Measurements from ENCODE around the gene TBX15. TPM values are rescaled to one million over a fixed set of nuclear protein-coding genes. Genes with fewer than 3 reads are reported as not detected.

Gene TBX15
- total RNA-seq, 1 experiment from 2014 or later = 0.32 TPM

DNA sequence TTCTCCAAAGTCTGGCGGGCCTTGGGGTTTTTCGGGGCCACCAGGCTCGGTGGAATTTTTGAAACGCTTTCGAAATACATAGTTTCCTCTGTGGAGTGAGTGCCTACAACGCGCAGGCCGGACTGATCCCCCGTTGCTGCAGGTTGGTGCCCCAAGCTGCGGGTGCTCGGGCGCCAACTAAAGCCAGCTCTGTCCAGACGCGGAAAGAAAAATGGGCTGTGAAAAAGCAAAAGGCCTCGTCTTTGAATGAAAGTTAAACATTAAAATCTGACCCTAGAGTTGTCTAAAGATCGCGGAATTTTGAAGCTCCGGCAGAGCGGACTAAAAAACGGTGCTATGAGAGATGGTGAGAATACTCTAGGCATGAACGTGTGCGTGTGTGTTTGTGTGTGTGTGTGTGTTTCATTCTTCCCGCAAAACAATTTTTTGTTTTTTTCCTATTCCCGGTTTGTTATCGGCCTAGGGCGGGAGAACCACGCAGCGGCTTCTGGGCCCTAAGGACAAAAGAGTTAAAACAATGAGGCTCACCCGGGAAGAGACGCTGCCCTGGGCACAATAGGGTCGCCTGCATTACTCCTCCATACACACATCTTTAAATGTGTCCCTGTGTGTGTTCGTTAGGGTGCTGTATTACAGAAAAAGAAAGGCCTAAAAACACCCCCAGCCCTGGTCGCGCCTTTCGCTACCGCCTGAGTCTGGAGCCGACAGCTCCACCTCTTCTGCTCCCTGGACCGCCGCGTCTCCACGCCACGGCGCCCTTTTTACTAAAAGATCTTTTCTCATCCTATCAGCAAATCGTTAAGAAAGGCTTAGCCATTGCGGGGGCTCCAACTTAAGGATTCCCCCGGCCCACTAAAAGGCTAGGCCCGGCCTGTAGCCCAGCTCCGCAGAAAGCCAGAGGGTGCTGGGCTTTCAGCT is 3.2 kb downstream of the TBX15 start:
- H3K4me1 ChIP-seq (ENCODE audit: insufficient read depth, low read length, poor library complexity, severe bottlenecking) = peaks cover 4% of the 10 kb centered on the region
- intact Hi-C loops (cut with micrococcal nuclease; ENCODE audit: unreplicated experiment) = no loop called here
- no peaks in the 10 kb centered on the region for H3K9me3 ChIP-seq (ENCODE audit: low read depth, low read length, poor library complexity, severe bottlenecking)
- POLR2A ChIA-PET (ENCODE audit: low non-redundant PET) = no interaction called here
- TF ChIP-seq, protein P1, sequence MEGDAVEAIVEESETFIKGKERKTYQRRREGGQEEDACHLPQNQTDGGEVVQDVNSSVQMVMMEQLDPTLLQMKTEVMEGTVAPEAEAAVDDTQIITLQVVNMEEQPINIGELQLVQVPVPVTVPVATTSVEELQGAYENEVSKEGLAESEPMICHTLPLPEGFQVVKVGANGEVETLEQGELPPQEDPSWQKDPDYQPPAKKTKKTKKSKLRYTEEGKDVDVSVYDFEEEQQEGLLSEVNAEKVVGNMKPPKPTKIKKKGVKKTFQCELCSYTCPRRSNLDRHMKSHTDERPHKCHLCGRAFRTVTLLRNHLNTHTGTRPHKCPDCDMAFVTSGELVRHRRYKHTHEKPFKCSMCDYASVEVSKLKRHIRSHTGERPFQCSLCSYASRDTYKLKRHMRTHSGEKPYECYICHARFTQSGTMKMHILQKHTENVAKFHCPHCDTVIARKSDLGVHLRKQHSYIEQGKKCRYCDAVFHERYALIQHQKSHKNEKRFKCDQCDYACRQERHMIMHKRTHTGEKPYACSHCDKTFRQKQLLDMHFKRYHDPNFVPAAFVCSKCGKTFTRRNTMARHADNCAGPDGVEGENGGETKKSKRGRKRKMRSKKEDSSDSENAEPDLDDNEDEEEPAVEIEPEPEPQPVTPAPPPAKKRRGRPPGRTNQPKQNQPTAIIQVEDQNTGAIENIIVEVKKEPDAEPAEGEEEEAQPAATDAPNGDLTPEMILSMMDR (conservative IDR thresholded peaks at IDR 0.05; ENCODE audit: low read depth, low read length) = no peak
- no peak for TF ChIP-seq EZH2 (IDR thresholded peaks at IDR 0.05; ENCODE audit: borderline replicate concordance, low read depth, low read length, poor library complexity, severe bottlenecking)
- H3K4me3 ChIP-seq (ENCODE audit: low read depth, low read length, poor library complexity, severe bottlenecking) = no peak overlapping the region
- no TSS peak for BruUV-seq (replicated peaks)
- CTCF ChIA-PET = no interaction called here
- H3K27me3 ChIP-seq (replicated peaks; ENCODE audit: insufficient read depth, low read depth, low read length, poor library complexity) = peaks cover 21% of the 10 kb centered on the region
- no peak for DNase-seq (ENCODE audit: low spot score)
- H3K27ac ChIP-seq (ENCODE audit: low read depth, low read length, poor library complexity, severe bottlenecking) = no peak overlapping the region
- no peaks in the 10 kb centered on the region for H3K36me3 ChIP-seq (ENCODE audit: insufficient read depth, low read length, poor library complexity, severe bottlenecking)

DNA sequence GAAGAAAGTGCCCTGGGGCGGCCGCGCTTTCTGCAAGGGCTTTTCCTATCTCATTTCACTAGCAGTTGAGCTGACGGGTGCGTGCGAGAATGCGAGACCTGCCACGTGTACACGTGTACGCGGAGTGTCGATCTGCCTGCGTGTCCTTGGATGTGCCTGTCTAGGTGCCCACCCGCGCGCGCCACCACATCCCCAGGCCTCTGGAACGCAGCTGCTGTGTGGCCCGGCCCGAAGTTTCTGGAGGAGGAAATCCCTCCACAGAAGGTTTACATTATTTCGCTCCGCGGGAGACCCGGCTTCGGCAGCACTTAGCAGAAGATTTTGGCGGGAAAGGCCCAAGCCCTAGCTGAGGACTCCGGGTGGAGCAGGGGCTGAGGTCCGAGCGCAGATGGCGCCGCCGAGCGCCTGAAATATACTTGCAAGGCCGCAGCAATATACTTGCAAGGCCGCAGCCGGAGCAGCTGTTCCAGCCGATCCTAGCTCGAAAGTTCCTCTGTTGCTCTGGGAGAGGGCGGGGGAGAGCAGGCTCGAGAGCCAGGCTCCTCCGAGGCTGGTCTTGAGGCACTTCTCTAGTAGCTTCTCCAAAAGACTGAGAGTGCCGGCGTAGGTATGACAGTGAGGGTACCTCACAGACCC is 3.9 kb downstream of the TBX15 start:
- TF ChIP-seq EZH2 (IDR thresholded peaks at IDR 0.05; ENCODE audit: borderline replicate concordance, low read depth, low read length, poor library complexity, severe bottlenecking) = no peak
- TF ChIP-seq, protein P1 (conservative IDR thresholded peaks at IDR 0.05; ENCODE audit: low read depth, low read length) = no peak
- BruUV-seq (replicated peaks) = no TSS peak
- CTCF ChIA-PET = no interaction called here
- H3K27ac ChIP-seq (ENCODE audit: low read depth, low read length, poor library complexity, severe bottlenecking) = no peak overlapping the region
- POLR2A ChIA-PET (ENCODE audit: low non-redundant PET) = no interaction called here
- intact Hi-C loops (cut with micrococcal nuclease; ENCODE audit: unreplicated experiment) = no loop called here
- peaks cover 21% of the 10 kb centered on the region for H3K27me3 ChIP-seq (replicated peaks; ENCODE audit: insufficient read depth, low read depth, low read length, poor library complexity)
- no peaks in the 10 kb centered on the region for H3K36me3 ChIP-seq (ENCODE audit: insufficient read depth, low read length, poor library complexity, severe bottlenecking)
- H3K9me3 ChIP-seq (ENCODE audit: low read depth, low read length, poor library complexity, severe bottlenecking) = no peaks in the 10 kb centered on the region
- H3K4me1 ChIP-seq (ENCODE audit: insufficient read depth, low read length, poor library complexity, severe bottlenecking) = peaks cover 4% of the 10 kb centered on the region
- DNase-seq (ENCODE audit: low spot score) = no peak
- no peak overlapping the region for H3K4me3 ChIP-seq (ENCODE audit: low read depth, low read length, poor library complexity, severe bottlenecking)

DNA sequence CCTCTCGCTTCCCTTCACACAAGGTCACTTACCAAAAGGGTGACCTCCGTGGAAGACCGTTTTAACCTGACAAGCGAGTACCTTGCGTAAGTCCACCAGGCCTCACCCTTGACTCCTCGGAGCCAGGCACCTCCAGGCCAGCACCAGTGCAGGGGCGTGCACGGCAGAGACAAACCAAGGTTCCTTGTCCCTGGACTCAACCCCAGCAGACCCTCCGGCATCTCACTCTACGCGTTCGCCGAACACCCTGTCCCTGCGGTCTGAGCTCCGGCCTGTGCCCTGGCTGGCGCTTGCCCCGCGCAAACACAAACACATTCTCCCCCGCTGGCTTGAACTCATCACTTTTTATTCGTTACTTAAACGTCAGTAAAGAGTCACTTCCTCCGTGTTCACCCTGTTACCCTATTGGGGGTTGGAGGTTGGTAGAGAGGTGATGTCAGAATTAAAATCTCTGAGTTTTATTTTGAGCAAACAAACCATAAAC is 4.5 kb downstream of the TBX15 start:
- TF ChIP-seq EZH2 (IDR thresholded peaks at IDR 0.05; ENCODE audit: borderline replicate concordance, low read depth, low read length, poor library complexity, severe bottlenecking) = no peak
- TF ChIP-seq, protein P1 (conservative IDR thresholded peaks at IDR 0.05; ENCODE audit: low read depth, low read length) = no peak
- no TSS peak for BruUV-seq (replicated peaks)
- Histone ChIP-seq H3K4me1 (ENCODE audit: insufficient read depth, low read length, poor library complexity, severe bottlenecking) (peaks cover 4% of the 10 kb centered on the region), H3K27ac (ENCODE audit: low read depth, low read length, poor library complexity, severe bottlenecking) (no peak overlapping the region), H3K36me3 (ENCODE audit: insufficient read depth, low read length, poor library complexity, severe bottlenecking) (no peaks in the 10 kb centered on the region), H3K9me3 (ENCODE audit: low read depth, low read length, poor library complexity, severe bottlenecking) (no peaks in the 10 kb centered on the region), H3K27me3 (replicated peaks; ENCODE audit: insufficient read depth, low read depth, low read length, poor library complexity) (peaks cover 20% of the 10 kb centered on the region), H3K4me3 (ENCODE audit: low read depth, low read length, poor library complexity, severe bottlenecking) (no peak overlapping the region)
- CTCF ChIA-PET = no interaction called here
- no peak for DNase-seq (ENCODE audit: low spot score)
- intact Hi-C loops (cut with micrococcal nuclease; ENCODE audit: unreplicated experiment) = no loop called here
- POLR2A ChIA-PET (ENCODE audit: low non-redundant PET) = no interaction called here

All from A673 (cell line).